NB4 (cell line): ENCODE measurements around the gene HACD3.

Experiments used
- DNase-seq: peaks from one replicate; pipeline ENCODE4 v3.0.0; 2010; ENCODE audit warnings: low read depth
- H3K4me3 ChIP-seq: one replicate; pipeline ENCODE4 v1.5.1; 2011; ENCODE audit warnings: mild to moderate bottlenecking, low read depth, low read length, moderate library complexity
- MYC ChIP-seq: IDR thresholded peaks from 2 replicates; pipeline ENCODE4 v1.6.1; 2011; ENCODE audit warnings: low read depth, low read length
- POLR2A ChIP-seq: IDR thresholded peaks from 2 replicates; pipeline ENCODE4 v1.6.1; 2011; ENCODE audit warnings: mild to moderate bottlenecking; ENCODE audit not compliant: insufficient read length; ENCODE audit errors: extremely low read depth
- TF ChIP-seq, protein P1 (sequence below): IDR thresholded peaks from 2 replicates; pipeline ENCODE4 v1.6.1; 2011; ENCODE audit warnings: low read depth, low read length
- TF ChIP-seq, protein P2 (sequence below): IDR thresholded peaks from one replicate; pipeline ENCODE4 v1.5.1; 2012; ENCODE audit warnings: low read depth, low read length

The HACD3 gene

DNA sequence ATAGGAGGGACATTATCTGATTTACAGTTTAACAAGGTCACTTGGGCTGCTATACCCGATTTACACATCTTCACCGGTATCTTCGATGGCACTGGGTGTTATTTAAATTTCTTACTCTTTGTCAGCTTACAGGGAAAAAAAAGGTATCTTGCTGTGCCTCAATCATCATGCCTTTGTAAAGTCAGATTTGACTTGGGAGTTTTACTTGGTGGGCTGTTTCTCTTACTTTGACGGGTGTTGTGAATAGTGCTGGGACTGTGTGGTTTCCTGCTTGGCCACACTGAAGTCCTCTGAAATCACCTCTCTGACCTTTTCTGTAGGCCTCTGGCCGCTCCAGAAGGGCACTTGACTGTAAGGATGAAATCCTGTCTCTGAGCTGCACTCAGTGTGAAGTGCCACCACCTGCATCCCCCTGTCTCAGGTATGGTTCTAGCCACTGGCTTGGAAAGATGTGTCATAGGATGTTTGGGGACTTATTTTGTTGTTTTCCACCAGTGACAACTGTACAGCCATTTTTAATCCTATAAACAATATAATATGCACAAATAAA is 88.4 kb downstream of the HACD3 start:
- TF ChIP-seq, protein P1, sequence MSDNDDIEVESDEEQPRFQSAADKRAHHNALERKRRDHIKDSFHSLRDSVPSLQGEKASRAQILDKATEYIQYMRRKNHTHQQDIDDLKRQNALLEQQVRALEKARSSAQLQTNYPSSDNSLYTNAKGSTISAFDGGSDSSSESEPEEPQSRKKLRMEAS: no peak
- TF ChIP-seq MYC: no peak
- TF ChIP-seq, protein P2, sequence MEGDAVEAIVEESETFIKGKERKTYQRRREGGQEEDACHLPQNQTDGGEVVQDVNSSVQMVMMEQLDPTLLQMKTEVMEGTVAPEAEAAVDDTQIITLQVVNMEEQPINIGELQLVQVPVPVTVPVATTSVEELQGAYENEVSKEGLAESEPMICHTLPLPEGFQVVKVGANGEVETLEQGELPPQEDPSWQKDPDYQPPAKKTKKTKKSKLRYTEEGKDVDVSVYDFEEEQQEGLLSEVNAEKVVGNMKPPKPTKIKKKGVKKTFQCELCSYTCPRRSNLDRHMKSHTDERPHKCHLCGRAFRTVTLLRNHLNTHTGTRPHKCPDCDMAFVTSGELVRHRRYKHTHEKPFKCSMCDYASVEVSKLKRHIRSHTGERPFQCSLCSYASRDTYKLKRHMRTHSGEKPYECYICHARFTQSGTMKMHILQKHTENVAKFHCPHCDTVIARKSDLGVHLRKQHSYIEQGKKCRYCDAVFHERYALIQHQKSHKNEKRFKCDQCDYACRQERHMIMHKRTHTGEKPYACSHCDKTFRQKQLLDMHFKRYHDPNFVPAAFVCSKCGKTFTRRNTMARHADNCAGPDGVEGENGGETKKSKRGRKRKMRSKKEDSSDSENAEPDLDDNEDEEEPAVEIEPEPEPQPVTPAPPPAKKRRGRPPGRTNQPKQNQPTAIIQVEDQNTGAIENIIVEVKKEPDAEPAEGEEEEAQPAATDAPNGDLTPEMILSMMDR: no peak
- no peak for TF ChIP-seq POLR2A
- no peak overlapping the region for H3K4me3 ChIP-seq
- no peak for DNase-seq

DNA sequence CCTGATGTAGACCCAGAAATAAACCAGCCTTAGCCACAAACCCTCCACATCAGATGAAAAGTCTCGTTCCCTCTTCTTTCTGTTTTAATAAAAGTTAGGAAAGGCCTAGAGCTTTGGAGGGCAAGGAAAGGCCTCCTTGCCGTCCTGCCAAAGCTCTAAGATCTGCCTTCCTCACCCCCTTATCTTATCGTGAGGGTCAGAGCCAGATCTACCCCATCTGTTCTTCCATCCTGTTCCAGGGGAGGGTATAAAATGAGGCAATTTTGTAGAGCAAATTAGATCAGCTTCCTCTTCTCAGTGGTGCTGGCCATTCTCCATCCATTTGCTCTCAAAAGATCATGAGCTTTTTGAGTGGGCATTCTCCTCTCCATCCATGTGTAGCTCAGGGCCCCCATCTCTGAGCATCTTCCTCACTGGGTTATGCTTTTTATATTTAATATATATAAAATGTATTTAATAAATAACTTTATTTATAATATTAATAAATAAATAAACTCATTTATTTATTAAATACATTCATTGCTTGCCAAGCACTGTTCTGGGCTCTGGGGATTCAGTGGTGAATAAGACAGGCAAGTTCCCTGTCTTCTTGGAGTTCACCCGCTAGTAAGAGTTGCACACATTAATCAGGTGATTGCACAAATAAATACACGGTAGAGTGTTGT is 89.5 kb downstream of the HACD3 start:
- DNase-seq: no peak
- TF ChIP-seq POLR2A (no peak), MYC (no peak)
- TF ChIP-seq, protein P1: no peak
- TF ChIP-seq, protein P2: no peak
- H3K4me3 ChIP-seq: no peak overlapping the region

DNA sequence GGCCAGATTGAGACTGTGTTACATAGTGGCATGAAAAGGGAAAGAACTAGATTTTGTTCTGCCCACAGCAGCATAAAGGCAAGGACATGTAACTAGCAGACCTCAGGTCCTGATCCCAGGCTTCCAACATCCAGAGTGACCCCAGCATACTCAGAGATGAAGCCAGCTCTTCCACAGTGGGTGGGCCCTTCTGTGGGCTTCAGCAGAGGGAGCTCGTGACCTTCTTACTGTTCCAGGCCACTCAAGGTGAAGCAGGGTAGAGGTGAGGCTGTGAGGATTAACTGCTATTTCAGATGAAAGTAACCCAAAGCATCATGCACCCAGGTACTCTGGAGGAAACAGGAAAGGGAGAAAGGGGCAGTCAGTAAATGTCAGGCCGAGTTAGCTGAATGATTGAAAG is 90.6 kb downstream of the HACD3 start:
- no peak for DNase-seq
- no peak for TF ChIP-seq POLR2A
- TF ChIP-seq, protein P1: no peak
- TF ChIP-seq MYC: no peak
- TF ChIP-seq, protein P2: no peak
- H3K4me3 ChIP-seq: no peak overlapping the region

DNA sequence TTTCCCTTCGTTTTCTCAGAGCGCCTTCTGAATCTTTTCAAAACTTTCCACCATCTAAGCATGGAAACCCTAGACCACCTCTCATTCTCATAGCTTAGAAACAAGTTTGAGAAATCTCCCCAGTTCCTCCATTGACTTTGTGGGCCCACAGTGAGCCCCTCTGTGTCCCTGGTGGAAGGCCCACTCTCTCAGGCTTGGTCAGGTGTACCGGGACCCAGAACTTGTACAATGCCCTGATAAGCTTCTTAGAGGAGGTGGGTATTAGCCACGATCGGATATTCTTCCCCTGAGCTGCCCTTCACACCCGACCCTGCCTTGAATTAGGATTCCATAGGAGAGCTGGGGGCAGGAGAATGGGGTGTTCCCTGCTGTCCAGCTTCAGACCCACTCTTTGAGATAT is 91.4 kb downstream of the HACD3 start, which contains the start of gene SLC24A1:
SLC24A1 (plus strand) TSS at position 301 of the 400 bp plus-strand sequence. CDS start 2,143 bp downstream, outside the sequence.
- no peak within 1 kb of the TSS for H3K4me3 ChIP-seq
- TF ChIP-seq, protein P1: no peak
- no peak for TF ChIP-seq POLR2A
- no peak for TF ChIP-seq MYC
- TF ChIP-seq, protein P2: no peak
- no peak for DNase-seq

DNA sequence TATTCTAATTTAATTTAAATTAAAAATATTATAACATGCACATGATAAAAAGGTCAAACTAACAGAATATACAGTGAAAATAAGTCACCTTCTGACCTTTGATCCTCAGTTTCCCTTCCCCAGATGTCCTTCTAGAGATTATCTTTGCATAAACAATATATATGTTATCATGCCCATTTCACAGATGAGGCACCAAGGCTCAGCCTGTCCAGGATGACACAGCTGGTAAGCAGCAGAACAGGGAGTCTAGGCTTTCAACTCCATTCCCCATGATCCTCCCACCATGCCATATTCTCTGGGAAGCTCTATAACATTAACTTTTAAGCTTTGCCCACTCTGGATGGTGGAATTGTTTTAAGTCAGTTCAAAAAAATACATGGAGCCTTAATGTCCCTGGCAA is 92.8 kb downstream of the HACD3 start:
- no peak for DNase-seq
- no peak overlapping the region for H3K4me3 ChIP-seq
- TF ChIP-seq, protein P1: no peak
- TF ChIP-seq POLR2A: no peak
- TF ChIP-seq, protein P2: no peak
